ENCODE measurements around the gene STARD13. TPM values are rescaled to one million over a fixed set of nuclear protein-coding genes. Genes with fewer than 3 reads are reported as not detected.

Gene STARD13
- total and polyA plus RNA-seq, 9 donors = 7.2 to 31.5 (median 14.0) TPM

- TF ChIP-seq EP300 (IDR thresholded peaks at IDR 0.05) (no peak), CTCF (IDR thresholded peaks at IDR 0.05) (no peak), POLR2A (IDR thresholded peaks at IDR 0.05) (no peak)
- 59 to 61% (median 60%) methylated on average over 4 of the region's 4 CpGs for WGBS, 3 donors
- Histone ChIP-seq H3K27me3 (no peaks in the 10 kb centered on the region), H3K9me3 (no peaks in the 10 kb centered on the region), H3K4me3 (no peak overlapping the region), H3K27ac (no peak overlapping the region), H3K4me1 (ENCODE audit: insufficient read depth) (no peaks in the 10 kb centered on the region), H3K36me3 (no peaks in the 10 kb centered on the region)
- no peak for DNase-seq
- intact Hi-C loops (cut with DNase I) = no loop called here
These were observed 26.8 kb upstream of the STARD13 start for GRCh38 chr13:33312150-33312860.

- DNase-seq = no peak
- H3K4me3 ChIP-seq = no peak overlapping the region
- TF ChIP-seq POLR2A (IDR thresholded peaks at IDR 0.05) (no peak), CTCF (IDR thresholded peaks at IDR 0.05) (no peak), EP300 (IDR thresholded peaks at IDR 0.05) (no peak)
- intact Hi-C loops (cut with DNase I) = no loop called here
- H3K27me3 ChIP-seq = no peaks in the 10 kb centered on the region
- no peak overlapping the region for H3K27ac ChIP-seq
- 86 to 98% (median 95%) methylated on average over 2 of the region's 2 CpGs for WGBS, 3 donors
- no peaks in the 10 kb centered on the region for H3K4me1 ChIP-seq (ENCODE audit: insufficient read depth)
- no peaks in the 10 kb centered on the region for H3K9me3 ChIP-seq
- no peaks in the 10 kb centered on the region for H3K36me3 ChIP-seq
These were observed 25.5 kb upstream of the STARD13 start for GRCh38 chr13:33311040-33311439.

GRCh38 chr13:33310245-33311038, 24.9 kb upstream of the STARD13 start:
- Histone ChIP-seq H3K4me3 (no peak overlapping the region), H3K27ac (no peak overlapping the region), H3K9me3 (no peaks in the 10 kb centered on the region), H3K36me3 (no peaks in the 10 kb centered on the region), H3K27me3 (no peaks in the 10 kb centered on the region), H3K4me1 (ENCODE audit: insufficient read depth) (no peaks in the 10 kb centered on the region)
- 88 to 93% (median 90%) methylated on average over 4 of the region's 4 CpGs for whole genome bisulfite sequencing, 3 donors
- no peak for TF ChIP-seq EP300 (IDR thresholded peaks at IDR 0.05)
- TF ChIP-seq POLR2A (IDR thresholded peaks at IDR 0.05) = no peak
- TF ChIP-seq CTCF (IDR thresholded peaks at IDR 0.05) = no peak
- no peak for DNase-seq
- intact Hi-C loops (cut with DNase I) = no loop called here

GRCh38 chr13:33308863-33309262, 23.3 kb upstream of the STARD13 start:
- WGBS, 3 donors = 94 to 98% (median 97%) methylated on average over 1 of the region's 1 CpG
- Histone ChIP-seq H3K4me3 (no peak overlapping the region), H3K27ac (no peak overlapping the region), H3K9me3 (no peaks in the 10 kb centered on the region), H3K4me1 (ENCODE audit: insufficient read depth) (no peaks in the 10 kb centered on the region), H3K36me3 (no peaks in the 10 kb centered on the region), H3K27me3 (no peaks in the 10 kb centered on the region)
- no peak for DNase-seq
- intact Hi-C loops (cut with DNase I) = no loop called here
- TF ChIP-seq POLR2A (IDR thresholded peaks at IDR 0.05) = no peak
- no peak for TF ChIP-seq EP300 (IDR thresholded peaks at IDR 0.05)
- TF ChIP-seq CTCF (IDR thresholded peaks at IDR 0.05) = no peak
